Karpas-422 (cell line): ENCODE measurements around the gene EPAS1. TPM values are rescaled to one million over a fixed set of nuclear protein-coding genes. Genes with fewer than 3 reads are reported as not detected.

Source experiments
- DNase-seq: peaks from one replicate; pipeline ENCODE4 v3.0.0-alpha.2; 2015
- H2AFZ ChIP-seq: fragments of 200-600 bp; sonication (generic); 2 replicates; pipeline ENCODE4 v1.6.1; 2014; ENCODE audit warnings: antibody characterized with exemption, low read length, mixed read lengths
- H3K27ac ChIP-seq: fragments of 200-600 bp; sonication (generic); 2 replicates; pipeline ENCODE4 v1.5.1; 2014; ENCODE audit warnings: mild to moderate bottlenecking, low read length, moderate library complexity
- H3K27me3 ChIP-seq: fragments of 200-600 bp; sonication (generic); 2 replicates; pipeline ENCODE4 v1.6.1; 2014; ENCODE audit warnings: low read length, mixed read lengths
- H3K36me3 ChIP-seq: fragments of 200-600 bp; sonication (generic); 2 replicates; pipeline ENCODE4 v1.6.1; 2014; ENCODE audit warnings: low read length, mixed read lengths; ENCODE audit not compliant: insufficient read depth
- H3K4me1 ChIP-seq: fragments of 200-600 bp; sonication (generic); 2 replicates; pipeline ENCODE4 v1.6.1; 2014; ENCODE audit warnings: mild to moderate bottlenecking, low read length, mixed read lengths
- H3K4me2 ChIP-seq: fragments of 200-600 bp; sonication (generic); 2 replicates; pipeline ENCODE4 v1.6.1; 2014; ENCODE audit warnings: low read length, low read depth, mild to moderate bottlenecking; ENCODE audit not compliant: poor library complexity, severe bottlenecking
- H3K4me3 ChIP-seq: fragments of 200-600 bp; sonication (generic); 2 replicates; pipeline ENCODE4 v1.5.1; 2014; ENCODE audit warnings: mild to moderate bottlenecking, antibody characterized with exemption, low read length, mixed read lengths
- H3K79me2 ChIP-seq: fragments of 200-600 bp; sonication (generic); 2 replicates; pipeline ENCODE4 v1.6.1; 2014; ENCODE audit warnings: mild to moderate bottlenecking, low read length, mixed read lengths
- H3K9ac ChIP-seq: fragments of 200-600 bp; sonication (generic); 2 replicates; pipeline ENCODE4 v1.6.0; 2014; ENCODE audit warnings: low read length
- H3K9me2 ChIP-seq: fragments of 200-600 bp; sonication (generic), shearing (Covaris generic); replicated peaks from 2 replicates; pipeline ENCODE4 v1.6.0; 2014; ENCODE audit warnings: mild to moderate bottlenecking, low read length, moderate library complexity; ENCODE audit not compliant: insufficient read depth
- H3K9me3 ChIP-seq: fragments of 300-700, 200-600 bp; sonication (generic); 2 replicates; pipeline ENCODE4 v1.6.1; 2014; ENCODE audit warnings: low read length, mixed read lengths
- H4K20me1 ChIP-seq: fragments of 200-600 bp; sonication (generic); 2 replicates; pipeline ENCODE4 v1.6.1; 2014; ENCODE audit warnings: mild to moderate bottlenecking, antibody characterized with exemption, low read length, low read depth; ENCODE audit not compliant: insufficient read depth
- total RNA-seq: library from RNA; depleted of rRNA; stranded (reverse); fragments of >200 nt; shearing (Covaris generic); gene quantifications from 2 replicates; pipeline ENCODE4 v1.2.3, GENCODE V29; 2014; ENCODE audit warnings: low replicate concordance

EPAS1 gene
- total RNA-seq, 1 experiment from 2014 or later, result not detected

- Histone ChIP-seq H3K27ac (no peak overlapping the region), H2AFZ (no peak overlapping the region), H3K9me3 (no peaks in the 10 kb centered on the region), H4K20me1 (no peaks in the 10 kb centered on the region), H3K4me2 (no peak overlapping the region), H3K9me2 (no peaks in the 10 kb centered on the region), H3K4me1 (no peaks in the 10 kb centered on the region; the same call in 1 of the 2 replicates), H3K4me3 (no peak overlapping the region), H3K79me2 (no peaks in the 10 kb centered on the region), H3K27me3 (no peaks in the 10 kb centered on the region), H3K9ac (no peak overlapping the region), H3K36me3 (no peaks in the 10 kb centered on the region)
- DNase-seq, result no peak
These were observed 2.4 kb downstream of the EPAS1 start for GRCh38 chr2:46299365-46300263.

GRCh38 chr2:46300406-46300832 lies 3.2 kb downstream of the EPAS1 start:
- H3K79me2 ChIP-seq, result no peaks in the 10 kb centered on the region
- no peak overlapping the region for H3K27ac ChIP-seq
- no peak overlapping the region for H2AFZ ChIP-seq
- no peak overlapping the region for H3K9ac ChIP-seq
- no peaks in the 10 kb centered on the region for H3K27me3 ChIP-seq
- DNase-seq, result no peak
- H3K4me3 ChIP-seq, result no peak overlapping the region
- H3K36me3 ChIP-seq, result no peaks in the 10 kb centered on the region
- no peaks in the 10 kb centered on the region; the same call in 1 of the 2 replicates for H3K4me1 ChIP-seq
- H3K4me2 ChIP-seq, result no peak overlapping the region
- no peaks in the 10 kb centered on the region for H3K9me3 ChIP-seq
- no peaks in the 10 kb centered on the region for H4K20me1 ChIP-seq
- no peaks in the 10 kb centered on the region for H3K9me2 ChIP-seq

- H3K79me2 ChIP-seq, result no peaks in the 10 kb centered on the region
- DNase-seq, result no peak
These were observed 4.9 kb downstream of the EPAS1 start for GRCh38 chr2:46302005-46302695.

GRCh38 chr2:46303233-46303632 lies 6.0 kb downstream of the EPAS1 start:
- Histone ChIP-seq H3K4me1 (no peaks in the 10 kb centered on the region), H3K4me2 (no peak overlapping the region), H3K27me3 (no peaks in the 10 kb centered on the region)

More at GRCh38 chr2:46302005-46302695, 4.9 kb downstream of the EPAS1 start:
- Histone ChIP-seq H3K9me2 (no peaks in the 10 kb centered on the region), H3K4me2 (no peak overlapping the region), H3K27me3 (no peaks in the 10 kb centered on the region), H3K9me3 (no peaks in the 10 kb centered on the region), H2AFZ (no peak overlapping the region), H3K9ac (no peak overlapping the region), H3K4me3 (no peak overlapping the region), H3K27ac (no peak overlapping the region), H3K36me3 (no peaks in the 10 kb centered on the region), H4K20me1 (no peaks in the 10 kb centered on the region), H3K4me1 (no peaks in the 10 kb centered on the region; the same call in 1 of the 2 replicates)

GRCh38 chr2:46303822-46304221 lies 6.6 kb downstream of the EPAS1 start:
- no peaks in the 10 kb centered on the region for H3K36me3 ChIP-seq
- no peak overlapping the region for H3K27ac ChIP-seq
- H4K20me1 ChIP-seq, result no peaks in the 10 kb centered on the region
- no peak overlapping the region for H3K4me2 ChIP-seq
- no peak for DNase-seq
- no peak overlapping the region for H3K4me3 ChIP-seq
- H3K9me3 ChIP-seq, result no peaks in the 10 kb centered on the region
- no peak overlapping the region for H2AFZ ChIP-seq
- H3K9ac ChIP-seq, result no peak overlapping the region
- H3K27me3 ChIP-seq, result no peaks in the 10 kb centered on the region
- H3K9me2 ChIP-seq, result no peaks in the 10 kb centered on the region
- no peaks in the 10 kb centered on the region for H3K4me1 ChIP-seq
- no peaks in the 10 kb centered on the region for H3K79me2 ChIP-seq

More at GRCh38 chr2:46303233-46303632, 6.0 kb downstream of the EPAS1 start:
- Histone ChIP-seq H3K79me2 (no peaks in the 10 kb centered on the region), H3K9ac (no peak overlapping the region), H4K20me1 (no peaks in the 10 kb centered on the region), H3K9me2 (no peaks in the 10 kb centered on the region), H2AFZ (no peak overlapping the region), H3K9me3 (no peaks in the 10 kb centered on the region), H3K4me3 (no peak overlapping the region), H3K36me3 (no peaks in the 10 kb centered on the region), H3K27ac (no peak overlapping the region)
- DNase-seq, result no peak

- Histone ChIP-seq H2AFZ (no peak overlapping the region), H3K79me2 (no peaks in the 10 kb centered on the region), H3K9ac (no peak overlapping the region), H3K4me2 (no peak overlapping the region), H3K27me3 (no peaks in the 10 kb centered on the region), H3K9me3 (no peaks in the 10 kb centered on the region), H3K4me1 (no peaks in the 10 kb centered on the region), H4K20me1 (no peaks in the 10 kb centered on the region), H3K36me3 (no peaks in the 10 kb centered on the region), H3K4me3 (no peak overlapping the region), H3K27ac (no peak overlapping the region), H3K9me2 (no peaks in the 10 kb centered on the region)
- no peak for DNase-seq
These were observed 7.4 kb downstream of the EPAS1 start for GRCh38 chr2:46304635-46305034.

- no peak overlapping the region for H2AFZ ChIP-seq
- H3K9me3 ChIP-seq, result no peaks in the 10 kb centered on the region
- no peaks in the 10 kb centered on the region for H3K79me2 ChIP-seq
- no peak overlapping the region for H3K27ac ChIP-seq
- H3K4me2 ChIP-seq, result no peak overlapping the region
- no peaks in the 10 kb centered on the region for H3K27me3 ChIP-seq
- H4K20me1 ChIP-seq, result no peaks in the 10 kb centered on the region
- no peak overlapping the region for H3K9ac ChIP-seq
- no peaks in the 10 kb centered on the region for H3K9me2 ChIP-seq
- H3K36me3 ChIP-seq, result no peaks in the 10 kb centered on the region
- DNase-seq, result no peak
- H3K4me3 ChIP-seq, result no peak overlapping the region
- H3K4me1 ChIP-seq, result no peaks in the 10 kb centered on the region
These were observed 8.0 kb downstream of the EPAS1 start for GRCh38 chr2:46305187-46305586.

- no peak overlapping the region for H3K27ac ChIP-seq
- no peak overlapping the region for H3K4me3 ChIP-seq
- no peak overlapping the region for H2AFZ ChIP-seq
- no peaks in the 10 kb centered on the region for H3K79me2 ChIP-seq
- no peaks in the 10 kb centered on the region for H3K27me3 ChIP-seq
- H3K9me2 ChIP-seq, result no peaks in the 10 kb centered on the region
- no peaks in the 10 kb centered on the region for H3K36me3 ChIP-seq
- DNase-seq, result no peak
- H3K4me2 ChIP-seq, result no peak overlapping the region
- no peaks in the 10 kb centered on the region for H4K20me1 ChIP-seq
- no peaks in the 10 kb centered on the region for H3K9me3 ChIP-seq
- H3K9ac ChIP-seq, result no peak overlapping the region
- H3K4me1 ChIP-seq, result no peaks in the 10 kb centered on the region
These were observed 8.6 kb downstream of the EPAS1 start for GRCh38 chr2:46305767-46306166.
